ENCODE data around the gene ISOC1. TPM values are rescaled to one million over a fixed set of nuclear protein-coding genes. Genes with fewer than 3 reads are reported as not detected.

ISOC1 gene
- total and polyA plus RNA-seq, 2 of the 13 experiments (the other 11 are each of a cell fraction or from before 2014, with no cell fraction given) = 25.7 to 51.3 TPM

- TF ChIP-seq ZHX2 (IDR thresholded peaks at IDR 0.05; ENCODE audit: low read depth) (no peak), ZHX2 (CRISPR knock-in tag; IDR thresholded peaks at IDR 0.05; ENCODE audit: borderline replicate concordance) (no peak), ZNF780A (CRISPR knock-in tag; IDR thresholded peaks at IDR 0.05) (no peak), ZNF18 (CRISPR knock-in tag; IDR thresholded peaks at IDR 0.05; ENCODE audit: insufficient replicate concordance) (no peak), ZNF264 (CRISPR knock-in tag; IDR thresholded peaks at IDR 0.05) (no peak), NCOA1 (CRISPR knock-in tag; IDR thresholded peaks at IDR 0.05) (no peak), MATR3 (CRISPR knock-in tag; IDR thresholded peaks at IDR 0.05) (no peak), ZNF180 (CRISPR knock-in tag; IDR thresholded peaks at IDR 0.05; ENCODE audit: borderline replicate concordance, low read depth) (no peak), HMG20B (CRISPR knock-in tag; conservative IDR thresholded peaks at IDR 0.05) (no peak)
Measured at GRCh38 chr5:129155876-129156275, 61.3 kb downstream of the ISOC1 start (continued).
